Osteocyte (in vitro differentiated cells): ENCODE measurements around the gene RASSF3. TPM values are rescaled to one million over a fixed set of nuclear protein-coding genes. Genes with fewer than 3 reads are reported as not detected.

Experiments
- DNase-seq: peaks from one replicate; pipeline ENCODE4 v3.0.0; 2021; ENCODE audit warnings: mixed read lengths; ENCODE audit not compliant: unreplicated experiment; ENCODE audit errors: extremely low spot score
- H3K27ac Mint-ChIP-seq: one replicate; pipeline ENCODE4 v1.8.0; 2021; ENCODE audit warnings: mild to moderate bottlenecking, mixed read lengths; ENCODE audit not compliant: unreplicated experiment
- H3K27me3 Mint-ChIP-seq: one replicate; pipeline ENCODE4 v1.8.0; 2021; ENCODE audit warnings: mixed read lengths; ENCODE audit not compliant: unreplicated experiment
- H3K36me3 Mint-ChIP-seq: one replicate; pipeline ENCODE4 v1.8.0; 2021; ENCODE audit warnings: mixed read lengths; ENCODE audit not compliant: unreplicated experiment
- H3K4me1 Mint-ChIP-seq: one replicate; pipeline ENCODE4 v1.8.0; 2021; ENCODE audit warnings: mixed read lengths; ENCODE audit not compliant: unreplicated experiment
- H3K4me3 Mint-ChIP-seq: one replicate; pipeline ENCODE4 v1.8.0; 2021; ENCODE audit warnings: mild to moderate bottlenecking, moderate library complexity, mixed read lengths; ENCODE audit not compliant: unreplicated experiment
- H3K9me3 Mint-ChIP-seq: one replicate; pipeline ENCODE4 v1.8.0; 2021; ENCODE audit warnings: mixed read lengths; ENCODE audit not compliant: unreplicated experiment
- total RNA-seq: library from RNA; stranded (reverse); gene quantifications from 2 replicates; pipeline ENCODE4 v1.2.1, GENCODE V29; 2021
- TF ChIP-seq, protein P1 (sequence below): fragments of 200-600 bp; sonication (generic); IDR thresholded peaks from 2 replicates; pipeline ENCODE4 v1.5.0; 2021; ENCODE audit warnings: antibody characterized with exemption, mild to moderate bottlenecking, moderate library complexity

The RASSF3 gene
- total RNA-seq, 1 donor from 2014 or later, result 29.0 TPM

DNA sequence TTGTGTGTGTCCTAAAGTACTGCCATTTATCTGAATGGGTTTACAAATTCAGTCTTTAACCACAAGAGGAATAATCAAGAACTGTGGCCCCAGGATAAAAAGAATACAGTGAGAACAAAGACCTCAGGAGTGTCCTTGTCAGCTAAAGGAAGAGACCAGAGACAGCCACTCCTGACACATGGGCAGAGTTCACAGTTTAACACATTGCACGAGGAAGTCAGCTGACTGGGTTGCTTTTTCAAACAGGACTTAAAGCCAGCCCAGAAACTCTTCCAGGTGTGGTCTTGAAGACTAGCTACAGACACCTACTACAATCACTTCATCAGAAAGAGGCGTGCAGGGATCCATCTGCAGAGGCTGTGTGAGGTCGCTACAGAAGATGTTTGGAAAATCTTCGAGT is 106.1 kb downstream of the RASSF3 start:
- Mint-ChIP-seq H3K27me3 (no peaks in the 10 kb centered on the region), H3K4me1 (no peaks in the 10 kb centered on the region), H3K36me3 (peaks cover 48% of the 10 kb centered on the region)

DNA sequence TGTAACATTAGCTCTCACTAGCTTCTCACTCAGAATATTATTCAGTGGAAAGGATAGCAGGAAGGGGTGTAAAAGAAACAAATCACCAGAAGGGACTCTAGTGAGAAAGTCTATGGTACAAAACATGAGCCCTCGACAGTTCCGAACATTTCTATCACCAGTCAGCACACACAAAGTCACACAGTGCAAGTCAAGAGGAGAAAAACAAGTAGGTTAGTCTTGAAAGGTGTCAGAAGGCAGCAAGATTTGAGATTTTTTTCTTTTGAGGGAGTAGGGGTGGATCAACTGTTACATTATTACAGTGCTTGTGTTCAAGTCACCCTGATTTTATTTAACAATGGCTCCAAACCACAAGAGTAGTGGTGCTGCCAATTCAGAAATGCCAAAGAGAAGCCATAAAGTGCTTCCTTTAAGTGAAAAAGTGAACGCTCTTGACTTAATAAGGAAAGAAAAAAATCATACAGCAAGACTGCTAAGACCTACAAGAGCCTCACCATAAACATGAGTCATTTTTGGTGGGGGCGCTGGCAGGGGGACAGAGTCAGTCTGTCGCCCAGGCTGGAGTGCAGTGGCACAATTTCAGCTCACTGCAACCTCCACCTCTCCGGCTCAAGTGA is 106.7 kb downstream of the RASSF3 start:
- H3K9me3 Mint-ChIP-seq, result no peaks in the 10 kb centered on the region
- no peak overlapping the region for H3K27ac Mint-ChIP-seq
- TF ChIP-seq, protein P1, sequence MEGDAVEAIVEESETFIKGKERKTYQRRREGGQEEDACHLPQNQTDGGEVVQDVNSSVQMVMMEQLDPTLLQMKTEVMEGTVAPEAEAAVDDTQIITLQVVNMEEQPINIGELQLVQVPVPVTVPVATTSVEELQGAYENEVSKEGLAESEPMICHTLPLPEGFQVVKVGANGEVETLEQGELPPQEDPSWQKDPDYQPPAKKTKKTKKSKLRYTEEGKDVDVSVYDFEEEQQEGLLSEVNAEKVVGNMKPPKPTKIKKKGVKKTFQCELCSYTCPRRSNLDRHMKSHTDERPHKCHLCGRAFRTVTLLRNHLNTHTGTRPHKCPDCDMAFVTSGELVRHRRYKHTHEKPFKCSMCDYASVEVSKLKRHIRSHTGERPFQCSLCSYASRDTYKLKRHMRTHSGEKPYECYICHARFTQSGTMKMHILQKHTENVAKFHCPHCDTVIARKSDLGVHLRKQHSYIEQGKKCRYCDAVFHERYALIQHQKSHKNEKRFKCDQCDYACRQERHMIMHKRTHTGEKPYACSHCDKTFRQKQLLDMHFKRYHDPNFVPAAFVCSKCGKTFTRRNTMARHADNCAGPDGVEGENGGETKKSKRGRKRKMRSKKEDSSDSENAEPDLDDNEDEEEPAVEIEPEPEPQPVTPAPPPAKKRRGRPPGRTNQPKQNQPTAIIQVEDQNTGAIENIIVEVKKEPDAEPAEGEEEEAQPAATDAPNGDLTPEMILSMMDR, result no peak
- H3K36me3 Mint-ChIP-seq, result peaks cover 50% of the 10 kb centered on the region
- DNase-seq, result no peak
- H3K4me3 Mint-ChIP-seq, result no peak overlapping the region
- H3K4me1 Mint-ChIP-seq, result no peaks in the 10 kb centered on the region
- H3K27me3 Mint-ChIP-seq, result no peaks in the 10 kb centered on the region

More for the DNA sequence above, 106.1 kb downstream of the RASSF3 start:
- TF ChIP-seq, protein P1, result no peak
- Mint-ChIP-seq H3K27ac (no peak overlapping the region), H3K9me3 (no peaks in the 10 kb centered on the region), H3K4me3 (no peak overlapping the region)
- no peak for DNase-seq

DNA sequence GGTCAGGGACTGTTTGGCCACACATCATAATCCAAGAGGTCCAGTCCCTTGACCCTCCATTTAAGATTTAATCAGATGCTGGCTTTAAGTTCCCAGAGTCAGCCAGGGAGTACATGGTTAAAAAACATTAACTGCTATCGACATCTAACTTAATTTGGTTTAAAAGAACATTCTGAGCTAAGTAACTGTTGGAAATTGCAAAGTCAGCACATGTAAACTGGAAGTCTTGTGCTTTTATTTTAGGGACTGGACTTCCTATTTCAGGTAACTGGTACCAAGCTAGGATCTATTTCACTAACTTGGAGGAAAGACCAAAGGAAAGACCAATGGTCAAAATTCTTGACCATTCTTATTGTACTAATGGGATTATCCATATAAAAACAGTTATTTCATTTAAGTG is 108.4 kb downstream of the RASSF3 start:
- H3K27me3 Mint-ChIP-seq, result no peaks in the 10 kb centered on the region
- no peaks in the 10 kb centered on the region for H3K4me1 Mint-ChIP-seq
- no peak for DNase-seq
- TF ChIP-seq, protein P1, result no peak
- H3K36me3 Mint-ChIP-seq, result peaks cover 54% of the 10 kb centered on the region
- no peaks in the 10 kb centered on the region for H3K9me3 Mint-ChIP-seq
- no peak overlapping the region for H3K27ac Mint-ChIP-seq
- H3K4me3 Mint-ChIP-seq, result no peak overlapping the region

DNA sequence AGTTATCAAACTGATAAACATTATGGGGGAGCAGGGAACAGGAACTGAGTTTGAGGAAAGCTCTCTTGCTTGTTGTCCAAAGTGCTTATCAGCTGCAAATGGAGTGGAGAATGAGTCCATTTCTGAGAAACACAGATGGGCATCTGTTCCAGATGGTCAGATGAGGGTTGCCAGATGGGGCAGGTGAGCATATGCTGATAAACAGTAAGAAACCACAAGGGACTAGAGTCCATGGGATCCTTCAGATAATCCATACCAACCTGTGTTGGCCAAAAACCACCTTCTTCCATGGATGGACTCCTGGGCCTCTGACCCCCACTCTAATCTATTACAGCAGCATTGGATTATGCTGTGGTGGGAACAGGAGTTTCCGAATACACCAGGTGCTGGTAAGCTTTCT is 110.6 kb downstream of the RASSF3 start:
- H3K9me3 Mint-ChIP-seq, result no peaks in the 10 kb centered on the region
- H3K27me3 Mint-ChIP-seq, result no peaks in the 10 kb centered on the region
- H3K4me1 Mint-ChIP-seq, result no peaks in the 10 kb centered on the region
- H3K4me3 Mint-ChIP-seq, result no peak overlapping the region
- DNase-seq, result no peak
- peaks cover 40% of the 10 kb centered on the region for H3K36me3 Mint-ChIP-seq
- TF ChIP-seq, protein P1, result no peak
- no peak overlapping the region for H3K27ac Mint-ChIP-seq

DNA sequence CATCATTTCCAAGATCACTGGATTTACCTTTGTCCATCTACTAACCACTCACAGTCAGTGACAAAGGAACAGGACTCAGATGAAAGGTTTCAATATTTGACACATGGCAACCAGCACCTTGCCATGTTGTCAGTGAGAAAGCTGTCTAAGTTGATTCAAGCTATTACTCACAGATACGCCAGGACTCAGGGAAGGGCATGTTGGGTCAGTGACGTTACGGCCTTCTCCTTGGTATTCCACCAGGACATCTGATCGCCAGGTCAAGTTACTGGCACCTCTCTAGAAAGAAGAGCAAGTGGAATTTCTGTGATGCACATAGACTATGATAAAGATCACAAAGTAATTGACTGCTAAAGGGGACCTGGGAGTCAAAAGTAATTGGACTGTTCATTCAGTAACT is 112.5 kb downstream of the RASSF3 start:
- no peak for DNase-seq
- no peaks in the 10 kb centered on the region for H3K9me3 Mint-ChIP-seq
- no peak overlapping the region for H3K27ac Mint-ChIP-seq
- no peaks in the 10 kb centered on the region for H3K27me3 Mint-ChIP-seq
- H3K4me3 Mint-ChIP-seq, result no peak overlapping the region
- H3K36me3 Mint-ChIP-seq, result peaks cover 38% of the 10 kb centered on the region
- H3K4me1 Mint-ChIP-seq, result no peaks in the 10 kb centered on the region
- TF ChIP-seq, protein P1, result no peak
